HCT116 (cell line): Measurements from ENCODE around the gene DNAAF5. TPM values are rescaled to one million over a fixed set of nuclear protein-coding genes. Genes with fewer than 3 reads are reported as not detected.

Experiments
- ATAC-seq: fragments of 200-7000 bp; cut with Tn5 transposase; 2 replicates; pipeline ENCODE4 v1.9.1; 2020; ENCODE audit warnings: mild to moderate bottlenecking, moderate library complexity
- BruUV-seq: library from RNA; stranded (reverse); fragments of 400-500 nt; replicated peaks from 2 replicates; lab custom pipeline; 2021; lab: Mats Ljungman, UMichigan
- CTCF ChIA-PET: fragments of 300-600 bp; sonication (Branson Sonifier 250); formaldehyde crosslinking; loops from one replicate; lab custom pipeline; 2021; ENCODE audit warnings: antibody characterized with exemption; lab: Charles Lee
- POLR2A ChIA-PET: fragments of 300-600, 350-600 bp; sonication (Branson Sonifier 250); formaldehyde crosslinking; loops from one replicate; lab custom pipeline; 2021; ENCODE audit warnings: antibody characterized with exemption; lab: Charles Lee
- RAD21 ChIA-PET, 2 experiments: fragments of 300-600 bp; sonication (Branson Sonifier 250); formaldehyde crosslinking; loops; one replicate each; lab custom pipeline; 2023; ENCODE audit warnings: low total read pairs in 2 of 2; ENCODE audit not compliant: uncharacterized antibody in 2 of 2, unreplicated experiment in 2 of 2, low non-redundant PET in 1 of 2; lab: Charles Lee
- DNase-seq: peaks from one replicate; pipeline ENCODE4 v3.0.0-alpha.2; 2010; ENCODE audit warnings: low read depth, low spot score
- H2AFZ ChIP-seq: fragments of 200-600 bp; shearing (Covaris generic), sonication (generic); 2 replicates; pipeline ENCODE4 v1.6.1; 2017; ENCODE audit warnings: low read depth, mixed run types, mixed read lengths, antibody characterized with exemption, low read length; ENCODE audit not compliant: poor library complexity, severe bottlenecking
- H3K27ac ChIP-seq: 2 replicates; pipeline ENCODE4 v1.5.1; 2012; ENCODE audit warnings: low read depth, low read length
- H3K27me3 ChIP-seq: fragments of 200-600 bp; sonication (generic); 2 replicates; pipeline ENCODE4 v1.6.1; 2016; ENCODE audit warnings: mixed run types, low read length, mixed read lengths; ENCODE audit not compliant: insufficient read depth
- H3K36me3 ChIP-seq, 2 experiments: fragments of 200-500 bp in 1 of 2; fragments of 200-600 bp in 1 of 2; sonication (Bioruptor generic) in 1 of 2; sonication (generic) in 1 of 2; 2 replicates each; pipeline versions ENCODE4 v1.5.1 to v1.6.1; 2014 to 2016; ENCODE audit warnings: low read length in 2 of 2, inconsistent platforms in 1 of 2, mixed read lengths in 1 of 2, mixed run types in 1 of 2; ENCODE audit not compliant: insufficient read depth in 2 of 2, control insufficient read depth in 1 of 2
- H3K4me1 ChIP-seq, 2 experiments: fragments of 200-600 bp in 1 of 2; sonication (generic) in 1 of 2; 2 replicates each; pipeline versions ENCODE4 v1.5.1 to v1.6.1; 2012 to 2017; ENCODE audit warnings: low read length in 2 of 2, inconsistent platforms in 1 of 2, mild to moderate bottlenecking in 1 of 2, mixed read lengths in 1 of 2, mixed run types in 1 of 2, moderate library complexity in 1 of 2; ENCODE audit not compliant: insufficient read depth in 2 of 2, control insufficient read depth in 1 of 2
- H3K4me2 ChIP-seq: fragments of 200-600 bp; sonication (generic); 2 replicates; pipeline ENCODE4 v1.6.1; 2017; ENCODE audit warnings: mixed run types, low read length, mixed read lengths
- H3K4me3 ChIP-seq, 2 experiments: fragments of 200-600 bp in 1 of 2; sonication (generic) in 1 of 2; replicated peaks in 1 of 2; 2 replicates each; pipeline ENCODE4 v1.5.1; 2011 to 2016; ENCODE audit warnings: low read length in 2 of 2, control low read depth in 1 of 2, low read depth in 1 of 2, mild to moderate bottlenecking in 1 of 2, mixed read lengths in 1 of 2, mixed run types in 1 of 2
- H3K79me2 ChIP-seq: fragments of 200-600 bp; sonication (generic); 2 replicates; pipeline ENCODE4 v1.6.1; 2017; ENCODE audit warnings: mild to moderate bottlenecking, mixed run types, low read length, moderate library complexity, mixed read lengths; ENCODE audit not compliant: insufficient read depth
- H3K9ac ChIP-seq: fragments of 200-600 bp; sonication (generic); 2 replicates; pipeline ENCODE4 v1.6.1; 2016; ENCODE audit warnings: low read length, mixed read lengths
- H3K9me2 ChIP-seq: fragments of 200-600 bp; sonication (generic), shearing (Covaris generic); 2 replicates; pipeline ENCODE4 v1.6.1; 2017; ENCODE audit warnings: mixed run types, mild to moderate bottlenecking, moderate library complexity; ENCODE audit not compliant: insufficient read depth
- H3K9me3 ChIP-seq, 2 experiments: fragments of 200-500 bp in 1 of 2; fragments of 200-600 bp in 1 of 2; sonication (Bioruptor generic) in 1 of 2; sonication (generic) in 1 of 2; 2 replicates each; pipeline ENCODE4 v1.6.1; 2014 to 2017; ENCODE audit warnings: low read length in 2 of 2, mixed read lengths in 2 of 2, inconsistent platforms in 1 of 2, low read depth in 1 of 2, mild to moderate bottlenecking in 1 of 2, mixed run types in 1 of 2, moderate library complexity in 1 of 2; ENCODE audit not compliant: control insufficient read depth in 1 of 2, insufficient read depth in 1 of 2
- H4K20me1 ChIP-seq: fragments of 200-600 bp; sonication (generic), shearing (Covaris generic); 2 replicates; pipeline ENCODE4 v1.6.1; 2017; ENCODE audit warnings: mixed run types, mild to moderate bottlenecking, moderate library complexity; ENCODE audit not compliant: insufficient read depth
- ATF3 ChIP-seq: IDR thresholded peaks from 2 replicates; pipeline ENCODE4 v1.6.1; 2012
- CBX3 ChIP-seq: IDR thresholded peaks from 2 replicates; pipeline ENCODE4 v1.6.1; 2012; ENCODE audit warnings: low read depth
- CEBPB ChIP-seq: IDR thresholded peaks from 2 replicates; pipeline ENCODE4 v1.6.1; 2012; ENCODE audit warnings: low read depth
- CTCF ChIP-seq, 3 experiments: fragments of 200-600 bp in 1 of 3; sonication (generic) in 1 of 3; IDR thresholded peaks in 2 of 3; conservative IDR thresholded peaks in 1 of 3; 2 replicates each; pipeline ENCODE4 v1.5.1; 2012 to 2017; ENCODE audit warnings: low read depth in 2 of 3, low read length in 2 of 3, antibody characterized with exemption in 1 of 3, borderline replicate concordance in 1 of 3, control low read depth in 1 of 3, mild to moderate bottlenecking in 1 of 3, mixed read lengths in 1 of 3, mixed run types in 1 of 3, moderate library complexity in 1 of 3; ENCODE audit not compliant: insufficient read depth in 1 of 3
- ELF1 ChIP-seq: IDR thresholded peaks from 2 replicates; pipeline ENCODE4 v1.6.1; 2012; ENCODE audit warnings: low read depth, borderline replicate concordance
- EZH2 ChIP-seq: fragments of 200-600 bp; sonication (generic); IDR thresholded peaks from 2 replicates; pipeline ENCODE4 v1.6.1; 2017; ENCODE audit warnings: antibody characterized with exemption, mixed run types
- EZH2phosphoT487 ChIP-seq: fragments of 200-600 bp; IDR thresholded peaks from 2 replicates; pipeline ENCODE4 v1.6.1; 2018; ENCODE audit warnings: antibody characterized with exemption, borderline replicate concordance
- JUND ChIP-seq: IDR thresholded peaks from 2 replicates; pipeline ENCODE4 v1.6.1; 2012
- POLR2A ChIP-seq: IDR thresholded peaks from 2 replicates; pipeline ENCODE4 v1.7.0; 2011; ENCODE audit warnings: borderline replicate concordance; ENCODE audit not compliant: insufficient read depth, insufficient read length; ENCODE audit errors: extremely low read depth
- POLR2AphosphoS5 ChIP-seq: IDR thresholded peaks from 2 replicates; pipeline ENCODE4 v1.6.1; 2011; ENCODE audit warnings: mild to moderate bottlenecking, low read depth, low read length, moderate library complexity
- YY1 ChIP-seq: IDR thresholded peaks from 2 replicates; pipeline ENCODE4 v1.6.1; 2011; ENCODE audit warnings: low read length, low read depth, moderate library complexity, mild to moderate bottlenecking; ENCODE audit not compliant: insufficient replicate concordance; ENCODE audit errors: extremely low read depth
- ZBTB33 ChIP-seq: IDR thresholded peaks from 2 replicates; pipeline ENCODE4 v1.6.1; 2011; ENCODE audit warnings: mild to moderate bottlenecking, low read length, moderate library complexity; ENCODE audit not compliant: insufficient replicate concordance; ENCODE audit errors: extremely low read depth
- ZFX ChIP-seq: fragments of 450-650 bp; IDR thresholded peaks from 2 replicates; pipeline ENCODE4 v1.6.1; 2017
- intact Hi-C: fragments of 100-400 bp; cut with micrococcal nuclease; formaldehyde crosslinking; loops from 2 replicates; pipeline ENCODE4 v1.10.0; 2022
- total RNA-seq: library from RNA; stranded (reverse); gene quantifications from one replicate; pipeline ENCODE4 v1.2.1, GENCODE V29; 2021; ENCODE audit not compliant: unreplicated experiment

DNAAF5 gene
- total RNA-seq, 1 experiment from 2014 or later, result 69.4 TPM

- POLR2A ChIA-PET, result no interaction called here
These were observed 45.9 kb downstream of the DNAAF5 start for GRCh38 chr7:772392-772791.

GRCh38 chr7:772861-773621 is 46.5 kb downstream of the DNAAF5 start:
- ChIA-PET RAD21 (no interaction called here), CTCF (interaction anchor here (1.1 to 1.7 kb wide), 2 partner anchors 132 to 451 kb away, joined by 3 to 9 read pairs; no protein-coding TSS in a partner anchor), POLR2A (no interaction called here)
- no peaks in the 10 kb centered on the region for H3K9me2 ChIP-seq
- H3K36me3 ChIP-seq, result peaks cover 9 to 10% of the 10 kb centered on the region in 2 experiments; a peak in 3 of 4 replicates
- H3K79me2 ChIP-seq, result no peaks in the 10 kb centered on the region
- H3K4me2 ChIP-seq, result no peak overlapping the region
- H3K4me3 ChIP-seq, result no peak overlapping the region
- no peaks in the 10 kb centered on the region for H4K20me1 ChIP-seq
- no peak overlapping the region for H3K27ac ChIP-seq
- no peak overlapping the region for H3K9ac ChIP-seq
- H3K4me1 ChIP-seq, result no peaks in the 10 kb centered on the region
- H3K27me3 ChIP-seq, result no peaks in the 10 kb centered on the region
- no peaks in the 10 kb centered on the region for H3K9me3 ChIP-seq
- no peak for ATAC-seq
- DNase-seq, result no peak
- intact Hi-C loops, result no loop called here
- BruUV-seq, result no TSS peak
- H2AFZ ChIP-seq, result no peak overlapping the region
- no peak for TF ChIP-seq YY1
- no peak for TF ChIP-seq ZBTB33
- TF ChIP-seq ZFX, result no peak
- TF ChIP-seq CEBPB, result no peak
- TF ChIP-seq EZH2, result no peak
- no peak for TF ChIP-seq ATF3
- TF ChIP-seq CBX3, result no peak
- no peak for TF ChIP-seq ELF1
- no peak for TF ChIP-seq POLR2AphosphoS5
- TF ChIP-seq JUND, result no peak
- TF ChIP-seq POLR2A, result no peak
- no peak for TF ChIP-seq EZH2phosphoT487
- no peak for TF ChIP-seq CTCF (IDR thresholded peaks at IDR 0.05 in 2 of 3, conservative IDR thresholded peaks at IDR 0.05 in 1 of 3; ENCODE audit: borderline replicate concordance in 1 of 3, insufficient read depth in 1 of 3, low read depth in 2 of 3, low read length in 2 of 3)

More at GRCh38 chr7:772392-772791, 45.9 kb downstream of the DNAAF5 start:
- H3K4me2 ChIP-seq, result no peak overlapping the region
- H3K36me3 ChIP-seq, result peaks cover 8 to 9% of the 10 kb centered on the region in 2 experiments; a peak in 3 of 4 replicates
- H4K20me1 ChIP-seq, result no peaks in the 10 kb centered on the region
- H3K9ac ChIP-seq, result no peak overlapping the region
- H3K9me3 ChIP-seq, result no peaks in the 10 kb centered on the region
- no TSS peak for BruUV-seq
- no peak overlapping the region for H3K27ac ChIP-seq
- DNase-seq, result no peak
- H3K9me2 ChIP-seq, result no peaks in the 10 kb centered on the region
- CTCF ChIA-PET, result interaction anchor here (1.0 kb wide), 1 partner anchor 450 kb away, joined by 4 read pairs; no protein-coding TSS in a partner anchor
- H3K27me3 ChIP-seq, result no peaks in the 10 kb centered on the region
- no peak for ATAC-seq
- TF ChIP-seq POLR2A (no peak), ATF3 (no peak)
- TF ChIP-seq, all 23 proteins: peak for 0
- Histone ChIP-seq H2AFZ (no peak overlapping the region), H3K79me2 (no peaks in the 10 kb centered on the region), H3K4me1 (no peaks in the 10 kb centered on the region), H3K4me3 (no peak overlapping the region)
- RAD21 ChIA-PET, result no interaction called here
- intact Hi-C loops, result no loop called here
